ENCODE results near the gene ASAP3. TPM values are rescaled to one million over a fixed set of nuclear protein-coding genes. Genes with fewer than 3 reads are reported as not detected.

ASAP3 gene
- total RNA-seq, 1 experiment from 2014 or later = 12.1 TPM

- CTCF ChIA-PET = no interaction called here
- H3K9me3 ChIP-seq = no peaks in the 10 kb centered on the region
- BruUV-seq (replicated peaks) = no TSS peak
Measured at GRCh38 chr1:23448846-23449245, 35.1 kb downstream of the ASAP3 start.

GRCh38 chr1:23446661-23447310, 37.2 kb downstream of the ASAP3 start:
- no peaks in the 10 kb centered on the region for H3K36me3 Mint-ChIP-seq (ENCODE audit: insufficient read depth, unreplicated experiment)
- intact Hi-C loops (cut with micrococcal nuclease; ENCODE audit: unreplicated experiment) = no loop called here
- no peaks in the 10 kb centered on the region for H3K27me3 ChIP-seq (replicated peaks; ENCODE audit: control insufficient read depth, insufficient read depth, low read length)
- no peaks in the 10 kb centered on the region for H3K4me1 Mint-ChIP-seq (ENCODE audit: low read depth, unreplicated experiment)
- TF ChIP-seq CTCF (IDR thresholded peaks at IDR 0.05; ENCODE audit: insufficient read depth in 1 of 2, low read depth in 1 of 2, low read length in 1 of 2, severe bottlenecking in 1 of 2, unreplicated experiment in 1 of 2) = no peak
- no peak for DNase-seq
- H3K9me3 Mint-ChIP-seq (ENCODE audit: unreplicated experiment) = no peaks in the 10 kb centered on the region
- no peaks in the 10 kb centered on the region for H3K9me3 ChIP-seq
- no peak overlapping the region for H3K4me3 Mint-ChIP-seq (ENCODE audit: unreplicated experiment)
- no TSS peak for BruUV-seq (replicated peaks)
- H3K4me1 ChIP-seq = no peaks in the 10 kb centered on the region
- H3K36me3 ChIP-seq (ENCODE audit: control insufficient read depth, insufficient read depth, low read length) = no peaks in the 10 kb centered on the region
- CTCF ChIA-PET = no interaction called here
- no peaks in the 10 kb centered on the region for H3K27me3 Mint-ChIP-seq (ENCODE audit: insufficient read depth, unreplicated experiment)
- no peak overlapping the region for H3K4me3 ChIP-seq (ENCODE audit: low read depth, low read length)
- POLR2A ChIA-PET = no interaction called here
- H3K27ac Mint-ChIP-seq (ENCODE audit: unreplicated experiment) = no peak overlapping the region

More at GRCh38 chr1:23448846-23449245, 35.1 kb downstream of the ASAP3 start:
- POLR2A ChIA-PET = no interaction called here
- no peaks in the 10 kb centered on the region for H3K27me3 ChIP-seq (replicated peaks; ENCODE audit: control insufficient read depth, insufficient read depth, low read length)
- TF ChIP-seq CTCF (IDR thresholded peaks at IDR 0.05; ENCODE audit: insufficient read depth in 1 of 2, low read depth in 1 of 2, low read length in 1 of 2, severe bottlenecking in 1 of 2, unreplicated experiment in 1 of 2) = no peak
- H3K4me1 Mint-ChIP-seq (ENCODE audit: low read depth, unreplicated experiment) = no peaks in the 10 kb centered on the region
- no peaks in the 10 kb centered on the region for H3K9me3 Mint-ChIP-seq (ENCODE audit: unreplicated experiment)
- DNase-seq = no peak
- H3K27ac Mint-ChIP-seq (ENCODE audit: unreplicated experiment) = no peak overlapping the region
- no peak overlapping the region for H3K4me3 ChIP-seq (ENCODE audit: low read depth, low read length)
- intact Hi-C loops (cut with micrococcal nuclease; ENCODE audit: unreplicated experiment) = no loop called here
- H3K36me3 ChIP-seq (ENCODE audit: control insufficient read depth, insufficient read depth, low read length) = no peaks in the 10 kb centered on the region
- H3K27me3 Mint-ChIP-seq (ENCODE audit: insufficient read depth, unreplicated experiment) = no peaks in the 10 kb centered on the region
- no peaks in the 10 kb centered on the region for H3K4me1 ChIP-seq
- no peak overlapping the region for H3K4me3 Mint-ChIP-seq (ENCODE audit: unreplicated experiment)
- H3K36me3 Mint-ChIP-seq (ENCODE audit: insufficient read depth, unreplicated experiment) = no peaks in the 10 kb centered on the region

GRCh38 chr1:23444596-23445390, 39.2 kb downstream of the ASAP3 start:
- no peaks in the 10 kb centered on the region for H3K36me3 Mint-ChIP-seq (ENCODE audit: insufficient read depth, unreplicated experiment)
- POLR2A ChIA-PET = interaction anchor here (0.6 kb wide), 1 partner anchor 20 kb away, joined by 3 read pairs; no protein-coding TSS in a partner anchor
- TF ChIP-seq CTCF (IDR thresholded peaks at IDR 0.05; ENCODE audit: insufficient read depth in 1 of 2, low read depth in 1 of 2, low read length in 1 of 2, severe bottlenecking in 1 of 2, unreplicated experiment in 1 of 2) = no peak
- CTCF ChIA-PET = interaction anchor here (0.6 kb wide), 1 partner anchor 118 kb away, joined by 3 read pairs; no protein-coding TSS in a partner anchor
- DNase-seq = no peak
- no peak overlapping the region for H3K4me3 Mint-ChIP-seq (ENCODE audit: unreplicated experiment)
- no TSS peak for BruUV-seq (replicated peaks)
- Histone ChIP-seq H3K4me3 (ENCODE audit: low read depth, low read length) (no peak overlapping the region), H3K4me1 (no peaks in the 10 kb centered on the region), H3K36me3 (ENCODE audit: control insufficient read depth, insufficient read depth, low read length) (no peaks in the 10 kb centered on the region; the same call in 1 of the 2 replicates), H3K27me3 (replicated peaks; ENCODE audit: control insufficient read depth, insufficient read depth, low read length) (no peaks in the 10 kb centered on the region), H3K9me3 (no peaks in the 10 kb centered on the region)
- H3K27ac Mint-ChIP-seq (ENCODE audit: unreplicated experiment) = no peak overlapping the region
- intact Hi-C loops (cut with micrococcal nuclease; ENCODE audit: unreplicated experiment) = no loop called here
- no peaks in the 10 kb centered on the region for H3K27me3 Mint-ChIP-seq (ENCODE audit: insufficient read depth, unreplicated experiment)
- no peaks in the 10 kb centered on the region for H3K4me1 Mint-ChIP-seq (ENCODE audit: low read depth, unreplicated experiment)
- no peaks in the 10 kb centered on the region for H3K9me3 Mint-ChIP-seq (ENCODE audit: unreplicated experiment)
